Measurements from ENCODE around the gene HAPLN3.

HAPLN3 gene

GRCh38 chr15:88876573-88876972 lies 18.8 kb downstream of the HAPLN3 start:
- ChIA-PET POLR2A (no interaction called here), CTCF (no interaction called here)
- TF ChIP-seq, protein P1, sequence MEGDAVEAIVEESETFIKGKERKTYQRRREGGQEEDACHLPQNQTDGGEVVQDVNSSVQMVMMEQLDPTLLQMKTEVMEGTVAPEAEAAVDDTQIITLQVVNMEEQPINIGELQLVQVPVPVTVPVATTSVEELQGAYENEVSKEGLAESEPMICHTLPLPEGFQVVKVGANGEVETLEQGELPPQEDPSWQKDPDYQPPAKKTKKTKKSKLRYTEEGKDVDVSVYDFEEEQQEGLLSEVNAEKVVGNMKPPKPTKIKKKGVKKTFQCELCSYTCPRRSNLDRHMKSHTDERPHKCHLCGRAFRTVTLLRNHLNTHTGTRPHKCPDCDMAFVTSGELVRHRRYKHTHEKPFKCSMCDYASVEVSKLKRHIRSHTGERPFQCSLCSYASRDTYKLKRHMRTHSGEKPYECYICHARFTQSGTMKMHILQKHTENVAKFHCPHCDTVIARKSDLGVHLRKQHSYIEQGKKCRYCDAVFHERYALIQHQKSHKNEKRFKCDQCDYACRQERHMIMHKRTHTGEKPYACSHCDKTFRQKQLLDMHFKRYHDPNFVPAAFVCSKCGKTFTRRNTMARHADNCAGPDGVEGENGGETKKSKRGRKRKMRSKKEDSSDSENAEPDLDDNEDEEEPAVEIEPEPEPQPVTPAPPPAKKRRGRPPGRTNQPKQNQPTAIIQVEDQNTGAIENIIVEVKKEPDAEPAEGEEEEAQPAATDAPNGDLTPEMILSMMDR (IDR thresholded peaks at IDR 0.05; ENCODE audit: control extremely low read depth, extremely low read depth, low read depth, missing control alignments), result no peak
- DNase-seq (ENCODE audit: extremely low spot score), result no peak

- DNase-seq (ENCODE audit: extremely low spot score), result no peak
- POLR2A ChIA-PET, result no interaction called here
- CTCF ChIA-PET, result no interaction called here
- TF ChIP-seq, protein P1 (IDR thresholded peaks at IDR 0.05; ENCODE audit: control extremely low read depth, extremely low read depth, low read depth, missing control alignments), result no peak
These were observed 20.7 kb downstream of the HAPLN3 start for GRCh38 chr15:88874684-88875083.

GRCh38 chr15:88874275-88874674 lies 21.1 kb downstream of the HAPLN3 start:
- ChIA-PET CTCF (no interaction called here), POLR2A (no interaction called here)
- TF ChIP-seq, protein P1 (IDR thresholded peaks at IDR 0.05; ENCODE audit: control extremely low read depth, extremely low read depth, low read depth, missing control alignments), result no peak
- no peak for DNase-seq (ENCODE audit: extremely low spot score)

DNA sequence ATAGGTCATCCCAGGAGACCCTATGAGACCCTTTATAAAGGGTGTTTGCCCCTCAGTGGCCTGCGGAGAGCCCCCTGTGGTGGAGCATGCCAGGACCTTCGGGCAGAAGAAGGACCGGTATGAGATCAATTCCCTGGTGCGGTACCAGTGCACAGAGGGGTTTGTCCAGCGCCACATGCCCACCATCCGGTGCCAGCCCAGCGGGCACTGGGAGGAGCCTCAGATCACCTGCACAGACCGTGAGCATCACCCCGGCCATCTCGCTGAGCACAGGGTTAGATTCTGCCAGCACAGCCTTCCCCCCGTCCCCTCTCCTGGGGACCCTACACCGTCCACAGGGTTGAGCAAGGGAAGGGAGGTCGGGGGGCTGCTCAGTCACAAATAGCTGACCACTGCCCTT lies 21.6 kb downstream of the HAPLN3 start:
- TF ChIP-seq, protein P1 (IDR thresholded peaks at IDR 0.05; ENCODE audit: control extremely low read depth, extremely low read depth, low read depth, missing control alignments), result no peak
- no peak for DNase-seq (ENCODE audit: extremely low spot score)
- ChIA-PET POLR2A (no interaction called here), CTCF (no interaction called here)

DNA sequence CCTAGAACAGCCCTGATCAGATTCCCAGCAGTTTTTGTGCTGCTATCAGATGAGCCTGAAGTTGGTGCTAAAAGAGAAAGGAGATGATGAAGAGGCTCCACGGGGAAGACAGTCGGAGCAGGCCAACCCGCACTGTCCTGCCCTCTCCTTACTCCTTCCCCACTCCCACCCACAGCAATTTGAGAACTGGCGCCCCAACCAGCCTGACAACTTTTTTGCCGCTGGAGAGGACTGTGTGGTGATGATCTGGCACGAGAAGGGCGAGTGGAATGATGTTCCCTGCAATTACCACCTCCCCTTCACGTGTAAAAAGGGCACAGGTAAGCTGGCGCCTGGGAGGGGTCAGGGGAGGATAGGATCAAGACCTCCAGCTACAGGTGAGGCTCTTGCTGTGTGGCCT lies 22.6 kb downstream of the HAPLN3 start:
- ChIA-PET CTCF (no interaction called here), POLR2A (no interaction called here)

GRCh38 chr15:88872106-88872505 lies 23.2 kb downstream of the HAPLN3 start:
- ChIA-PET POLR2A (no interaction called here), CTCF (interaction anchor here (0.9 kb wide), 1 partner anchor 10 kb away, joined by 3 read pairs; no protein-coding TSS in a partner anchor)
- TF ChIP-seq, protein P1 (IDR thresholded peaks at IDR 0.05; ENCODE audit: control extremely low read depth, extremely low read depth, low read depth, missing control alignments), result no peak
- DNase-seq (ENCODE audit: extremely low spot score), result no peak

More for the DNA sequence above, 22.6 kb downstream of the HAPLN3 start:
- no peak for DNase-seq (ENCODE audit: extremely low spot score)
- TF ChIP-seq, protein P1 (IDR thresholded peaks at IDR 0.05; ENCODE audit: control extremely low read depth, extremely low read depth, low read depth, missing control alignments), result no peak

DNA sequence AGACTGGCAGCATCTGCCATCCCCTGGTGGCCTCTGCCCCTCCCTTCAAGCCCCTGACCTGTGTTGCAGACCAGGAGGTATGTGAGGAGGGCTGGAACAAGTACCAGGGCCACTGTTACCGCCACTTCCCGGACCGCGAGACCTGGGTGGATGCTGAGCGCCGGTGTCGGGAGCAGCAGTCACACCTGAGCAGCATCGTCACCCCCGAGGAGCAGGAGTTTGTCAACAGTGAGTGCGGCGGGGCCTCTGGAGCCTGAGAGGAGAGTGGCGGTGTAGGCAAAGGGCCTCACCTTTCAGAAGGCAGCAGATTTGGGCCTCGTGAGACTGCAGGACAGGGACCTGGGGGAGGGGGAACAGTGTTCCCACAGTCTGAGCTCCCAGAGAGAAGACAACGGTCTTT lies 24.0 kb downstream of the HAPLN3 start:
- no peak for DNase-seq (ENCODE audit: extremely low spot score)
- TF ChIP-seq, protein P1 (IDR thresholded peaks at IDR 0.05; ENCODE audit: control extremely low read depth, extremely low read depth, low read depth, missing control alignments), result no peak
- CTCF ChIA-PET, result interaction anchor here (0.7 to 2.4 kb wide), 4 partner anchors 9 to 33 kb away, joined by 3 to 7 read pairs (median 3); no protein-coding TSS in a partner anchor
- POLR2A ChIA-PET, result no interaction called here
